Measurements from ENCODE around the gene UGT1A4. TPM values are rescaled to one million over a fixed set of nuclear protein-coding genes. Genes with fewer than 3 reads are reported as not detected.

UGT1A4 gene
- total RNA-seq, 1 experiment from 2014 or later: 0.12 TPM

GRCh38 chr2:233807966-233808935 lies 89.7 kb downstream of the UGT1A4 start:
- POLR2A ChIA-PET: no interaction called here
- TF ChIP-seq EZH2phosphoT487 (IDR thresholded peaks at IDR 0.05; ENCODE audit: borderline replicate concordance): no peak
- no peak for TF ChIP-seq POLR2AphosphoS5 (IDR thresholded peaks at IDR 0.05; ENCODE audit: low read depth, low read length)
- no peak for TF ChIP-seq REST (IDR thresholded peaks at IDR 0.05; ENCODE audit: low read depth)
- TF ChIP-seq CBX3 (IDR thresholded peaks at IDR 0.05; ENCODE audit: low read depth): no peak
- TF ChIP-seq TCF7L2 (IDR thresholded peaks at IDR 0.05; ENCODE audit: borderline replicate concordance, extremely low read depth, insufficient read depth, insufficient read length): no peak
- TF ChIP-seq EZH2 (IDR thresholded peaks at IDR 0.05): no peak
- TF ChIP-seq, protein P1, sequence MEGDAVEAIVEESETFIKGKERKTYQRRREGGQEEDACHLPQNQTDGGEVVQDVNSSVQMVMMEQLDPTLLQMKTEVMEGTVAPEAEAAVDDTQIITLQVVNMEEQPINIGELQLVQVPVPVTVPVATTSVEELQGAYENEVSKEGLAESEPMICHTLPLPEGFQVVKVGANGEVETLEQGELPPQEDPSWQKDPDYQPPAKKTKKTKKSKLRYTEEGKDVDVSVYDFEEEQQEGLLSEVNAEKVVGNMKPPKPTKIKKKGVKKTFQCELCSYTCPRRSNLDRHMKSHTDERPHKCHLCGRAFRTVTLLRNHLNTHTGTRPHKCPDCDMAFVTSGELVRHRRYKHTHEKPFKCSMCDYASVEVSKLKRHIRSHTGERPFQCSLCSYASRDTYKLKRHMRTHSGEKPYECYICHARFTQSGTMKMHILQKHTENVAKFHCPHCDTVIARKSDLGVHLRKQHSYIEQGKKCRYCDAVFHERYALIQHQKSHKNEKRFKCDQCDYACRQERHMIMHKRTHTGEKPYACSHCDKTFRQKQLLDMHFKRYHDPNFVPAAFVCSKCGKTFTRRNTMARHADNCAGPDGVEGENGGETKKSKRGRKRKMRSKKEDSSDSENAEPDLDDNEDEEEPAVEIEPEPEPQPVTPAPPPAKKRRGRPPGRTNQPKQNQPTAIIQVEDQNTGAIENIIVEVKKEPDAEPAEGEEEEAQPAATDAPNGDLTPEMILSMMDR (IDR thresholded peaks at IDR 0.05 in 2 of 3, conservative IDR thresholded peaks at IDR 0.05 in 1 of 3; ENCODE audit: borderline replicate concordance in 1 of 3, insufficient read depth in 1 of 3, low read depth in 2 of 3, low read length in 2 of 3): no peak
- no peak for TF ChIP-seq MAX (IDR thresholded peaks at IDR 0.05)
- TF ChIP-seq YY1 (IDR thresholded peaks at IDR 0.05; ENCODE audit: extremely low read depth, insufficient replicate concordance, low read depth, low read length): no peak
- TF ChIP-seq SIN3A (IDR thresholded peaks at IDR 0.05; ENCODE audit: low read depth): no peak
- TF ChIP-seq, protein P2, sequence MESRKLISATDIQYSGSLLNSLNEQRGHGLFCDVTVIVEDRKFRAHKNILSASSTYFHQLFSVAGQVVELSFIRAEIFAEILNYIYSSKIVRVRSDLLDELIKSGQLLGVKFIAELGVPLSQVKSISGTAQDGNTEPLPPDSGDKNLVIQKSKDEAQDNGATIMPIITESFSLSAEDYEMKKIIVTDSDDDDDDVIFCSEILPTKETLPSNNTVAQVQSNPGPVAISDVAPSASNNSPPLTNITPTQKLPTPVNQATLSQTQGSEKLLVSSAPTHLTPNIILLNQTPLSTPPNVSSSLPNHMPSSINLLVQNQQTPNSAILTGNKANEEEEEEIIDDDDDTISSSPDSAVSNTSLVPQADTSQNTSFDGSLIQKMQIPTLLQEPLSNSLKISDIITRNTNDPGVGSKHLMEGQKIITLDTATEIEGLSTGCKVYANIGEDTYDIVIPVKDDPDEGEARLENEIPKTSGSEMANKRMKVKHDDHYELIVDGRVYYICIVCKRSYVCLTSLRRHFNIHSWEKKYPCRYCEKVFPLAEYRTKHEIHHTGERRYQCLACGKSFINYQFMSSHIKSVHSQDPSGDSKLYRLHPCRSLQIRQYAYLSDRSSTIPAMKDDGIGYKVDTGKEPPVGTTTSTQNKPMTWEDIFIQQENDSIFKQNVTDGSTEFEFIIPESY (IDR thresholded peaks at IDR 0.05; ENCODE audit: extremely low read depth, insufficient replicate concordance, low read length): no peak
- TF ChIP-seq, protein P3, sequence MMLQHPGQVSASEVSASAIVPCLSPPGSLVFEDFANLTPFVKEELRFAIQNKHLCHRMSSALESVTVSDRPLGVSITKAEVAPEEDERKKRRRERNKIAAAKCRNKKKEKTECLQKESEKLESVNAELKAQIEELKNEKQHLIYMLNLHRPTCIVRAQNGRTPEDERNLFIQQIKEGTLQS (IDR thresholded peaks at IDR 0.05): no peak
- H3K9ac ChIP-seq (ENCODE audit: low read length): no peak overlapping the region

More at GRCh38 chr2:233807966-233808935, 89.7 kb downstream of the UGT1A4 start:
- H2AFZ ChIP-seq (ENCODE audit: low read depth, low read length, poor library complexity, severe bottlenecking): no peak overlapping the region
- ChIA-PET RAD21 (ENCODE audit: low non-redundant PET in 1 of 2, low total read pairs in 2 of 2, uncharacterized antibody in 2 of 2, unreplicated experiment in 2 of 2) (no interaction called here), CTCF (no interaction called here)
- no peaks in the 10 kb centered on the region for H3K36me3 ChIP-seq (ENCODE audit: control insufficient read depth in 1 of 2, insufficient read depth in 2 of 2, low read length in 2 of 2)
- H3K9me2 ChIP-seq (ENCODE audit: insufficient read depth): no peaks in the 10 kb centered on the region
- no peak for DNase-seq (ENCODE audit: low read depth, low spot score)
- ATAC-seq: no peak
- H3K79me2 ChIP-seq (ENCODE audit: insufficient read depth, low read length): no peaks in the 10 kb centered on the region
- H3K4me3 ChIP-seq (replicated peaks in 1 of 2; ENCODE audit: low read depth in 1 of 2, low read length in 2 of 2): no peak overlapping the region
- H3K9me3 ChIP-seq (ENCODE audit: control insufficient read depth in 1 of 2, insufficient read depth in 1 of 2, low read depth in 1 of 2, low read length in 2 of 2): no peaks in the 10 kb centered on the region
- no peaks in the 10 kb centered on the region for H4K20me1 ChIP-seq (ENCODE audit: insufficient read depth)
- intact Hi-C loops (cut with micrococcal nuclease): no loop called here
- H3K27ac ChIP-seq (ENCODE audit: low read depth, low read length): no peak overlapping the region
- no peaks in the 10 kb centered on the region; the same call in 1 of the 2 replicates for H3K27me3 ChIP-seq (ENCODE audit: insufficient read depth, low read length)
- no peaks in the 10 kb centered on the region for H3K4me1 ChIP-seq (ENCODE audit: control insufficient read depth in 1 of 2, insufficient read depth in 2 of 2, low read length in 2 of 2)
- no peak overlapping the region for H3K4me2 ChIP-seq (ENCODE audit: low read length)
- BruUV-seq (replicated peaks): no TSS peak

Data from HCT116 (cell line).